GM12878 (cell line): ENCODE results near the gene MROH2A. TPM values are rescaled to one million over a fixed set of nuclear protein-coding genes. Genes with fewer than 3 reads are reported as not detected.
"Not testable (repeated sequence)": the region's sequence is repeated elsewhere in the genome, so short reads cannot be mapped to it uniquely, and the experiment has no call there.

Experiments used
- ATAC-seq: fragments of 200-7000 bp; cut with Tn5 transposase; 3 replicates; pipeline ENCODE4 v1.9.1; 2020; ENCODE audit warnings: mild to moderate bottlenecking, moderate library complexity
- BruUV-seq: library from RNA; stranded (reverse); fragments of 400-500 nt; replicated peaks from 2 replicates; lab custom pipeline; 2021; lab: Mats Ljungman, UMichigan
- CTCF ChIA-PET: fragments of 300-600 bp; sonication (Branson Sonifier 250); formaldehyde crosslinking; extraction: SDS; loops from one replicate; lab custom pipeline; 2021; ENCODE audit warnings: inconsistent platforms; lab: Yijun Ruan, JAX
- POLR2A ChIA-PET: fragments of 350-600 bp; formaldehyde crosslinking; extraction: SDS; loops from one replicate; lab custom pipeline; 2021; ENCODE audit warnings: inconsistent platforms; lab: Charles Lee
- RAD21 ChIA-PET: fragments of 300-600 bp; sonication (Branson Sonifier 250); formaldehyde crosslinking; loops from one replicate; lab custom pipeline; 2023; ENCODE audit warnings: antibody characterized with exemption; ENCODE audit not compliant: unreplicated experiment; lab: Charles Lee
- SMC1A ChIA-PET: fragments of 300-600 bp; sonication (Branson Sonifier 250); formaldehyde crosslinking; loops from one replicate; lab custom pipeline; 2023; ENCODE audit not compliant: unreplicated experiment, uncharacterized antibody; lab: Charles Lee
- DNase-seq: peaks from one replicate; pipeline ENCODE4 v3.0.0-alpha.2; 2011; ENCODE audit warnings: low read depth, low spot score
- FAIRE-seq: peaks from 3 replicates; lab custom pipeline; 2011; peaks lifted over from hg19 to GRCh38; lab: Jason Lieb, UNC
- H2AFZ ChIP-seq: 2 replicates; pipeline ENCODE4 v1.6.0; 2011; ENCODE audit warnings: low read depth, low read length, control low read depth; ENCODE audit not compliant: control insufficient read depth
- H3K27ac ChIP-seq: 2 replicates; pipeline ENCODE4 v1.5.1; 2011; ENCODE audit warnings: control low read depth; ENCODE audit not compliant: control insufficient read depth, insufficient read depth
- H3K27me3 ChIP-seq, 2 experiments: replicated peaks in 1 of 2; 2 replicates each; pipeline versions ENCODE4 v1.6.0 to v1.6.1; 2011; ENCODE audit warnings: low read length in 1 of 2; ENCODE audit not compliant: control insufficient read depth in 2 of 2, insufficient read depth in 2 of 2
- H3K36me3 ChIP-seq, 2 experiments: 2 replicates each; pipeline ENCODE4 v1.5.1; 2011; ENCODE audit warnings: low read length in 1 of 2; ENCODE audit not compliant: control insufficient read depth in 2 of 2, insufficient read depth in 2 of 2
- H3K4me1 ChIP-seq: 2 replicates; pipeline ENCODE4 v1.6.1; 2011; ENCODE audit warnings: mild to moderate bottlenecking, low read length, moderate library complexity, mixed read lengths; ENCODE audit not compliant: control insufficient read depth, insufficient read depth
- H3K4me2 ChIP-seq: 2 replicates; pipeline ENCODE4 v1.6.0; 2011; ENCODE audit warnings: control low read depth; ENCODE audit not compliant: control insufficient read depth, insufficient read depth
- H3K4me3 ChIP-seq: fragments of 200-600 bp; sonication (generic); 2 replicates; pipeline ENCODE4 v1.5.1; 2016
- H3K79me2 ChIP-seq: 2 replicates; pipeline ENCODE4 v1.6.0; 2011; ENCODE audit warnings: low read length; ENCODE audit not compliant: control insufficient read depth, insufficient read depth
- H3K9ac ChIP-seq: 2 replicates; pipeline ENCODE4 v1.8.0; 2011; ENCODE audit warnings: low read length, control low read depth, mixed read lengths; ENCODE audit not compliant: control insufficient read depth, insufficient read depth
- H3K9me3 ChIP-seq: replicated peaks from 3 replicates; pipeline ENCODE4 v1.5.1; 2011; ENCODE audit warnings: mild to moderate bottlenecking, low read length; ENCODE audit not compliant: control insufficient read depth, insufficient read depth
- H4K20me1 ChIP-seq: 2 replicates; pipeline ENCODE4 v1.6.0; 2011; ENCODE audit not compliant: control insufficient read depth, insufficient read depth
- CREM ChIP-seq: IDR thresholded peaks from 2 replicates; pipeline ENCODE4 v1.6.1; 2014; ENCODE audit warnings: antibody characterized with exemption, low read depth
- EP300 ChIP-seq, 2 experiments: fragments of 150-350 bp in 1 of 2; IDR thresholded peaks; 2 replicates each; pipeline ENCODE4 v1.6.1; 2011 to 2012; ENCODE audit warnings: low read depth in 2 of 2, low read length in 2 of 2, borderline replicate concordance in 1 of 2, improper control_type of control experiment in 1 of 2, inconsistent platforms in 1 of 2; ENCODE audit not compliant: control insufficient read depth in 1 of 2
- NFYB ChIP-seq: IDR thresholded peaks from 2 replicates; pipeline ENCODE4 v1.6.1; 2011; ENCODE audit warnings: low read depth, mild to moderate bottlenecking, low read length, improper control_type of control experiment, moderate library complexity; ENCODE audit not compliant: insufficient read depth
- RB1 ChIP-seq: fragments of 450-650 bp; formaldehyde crosslinking; IDR thresholded peaks from 2 replicates; pipeline ENCODE4 v1.6.1; 2017; ENCODE audit warnings: mild to moderate bottlenecking, borderline replicate concordance
- RBBP5 ChIP-seq: fragments of 200-600 bp; sonication (generic); conservative IDR thresholded peaks from 2 replicates; pipeline ENCODE4 v1.6.1; 2016
- RCOR1 ChIP-seq: conservative IDR thresholded peaks from 2 replicates; pipeline ENCODE4 v1.6.1; 2012; ENCODE audit warnings: low read depth, low read length, improper control_type of control experiment
- ZZZ3 ChIP-seq: IDR thresholded peaks from 2 replicates; pipeline ENCODE4 v1.6.1; 2011; ENCODE audit warnings: low read depth; ENCODE audit not compliant: control insufficient read depth, insufficient read length
- WGBS: methylation state at CpG from one replicate; pipeline ENCODE4 v1.1.6; 2016; ENCODE audit warnings: low lambda C conversion rate; ENCODE audit not compliant: insufficient replicate concordance, insufficient coverage; ENCODE audit errors: missing lambda C conversion rate; 5-methylcytosine and 5-hydroxymethylcytosine counted together
- in situ Hi-C: fragments of 300-500 bp; cut with MboI; formaldehyde crosslinking; loops from 9 replicates; pipeline ENCODE4 v1.14.3; 2018; ENCODE audit warnings: mixed read lengths
- intact Hi-C: fragments of 100-400 bp; cut with micrococcal nuclease; formaldehyde crosslinking; loops from one replicate; pipeline ENCODE4 v1.14.2; 2022; ENCODE audit not compliant: unreplicated experiment
- polyA plus RNA-seq, 11 experiments: library from polyadenylated mRNA; depleted of rRNA in 4 of 11; unstranded in 6 of 11; stranded (reverse) in 5 of 11; fragments of >200 nt; fragmentation: Nextera tagmentation in 4 of 11; fragmentation: Illumina TruSeq in 1 of 11; extraction: Ambion mirVana in 4 of 11; extraction: Trizol in 1 of 11; gene quantifications; 1 replicate in 1 of 11; 2 replicates in 10 of 11; pipeline versions ENCODE4 v1.2.1 to v1.2.3, GENCODE V29; 2011 to 2016; ENCODE audit warnings: inconsistent platforms in 2 of 11, missing spikeins in 2 of 11, low read depth in 1 of 11
- total RNA-seq, 4 experiments: library from RNA; depleted of rRNA in 3 of 4; stranded (reverse); fragments of >200 nt in 3 of 4; fragmentation: Illumina TruSeq in 1 of 4; extraction: Trizol in 1 of 4; gene quantifications; 2 replicates each; pipeline versions ENCODE4 v1.2.1 to v1.2.3, GENCODE V29; 2013 to 2021
- TF ChIP-seq, protein P1 (sequence below): IDR thresholded peaks from 2 replicates; pipeline ENCODE4 v1.6.1; 2012; ENCODE audit warnings: low read depth, low read length, improper control_type of control experiment
- TF ChIP-seq, protein P2 (sequence below): fragments of 450-650 bp; IDR thresholded peaks from 2 replicates; pipeline ENCODE4 v1.6.1; 2017; ENCODE audit warnings: low read depth, mild to moderate bottlenecking, moderate library complexity
- TF ChIP-seq, protein P3 (sequence below): fragments of 450-650 bp; formaldehyde crosslinking; IDR thresholded peaks from 2 replicates; pipeline ENCODE4 v1.4.0; 2022; ENCODE audit warnings: mild to moderate bottlenecking, moderate library complexity

MROH2A gene
- total and polyA plus RNA-seq, 10 of the 15 experiments (the other 5 are each of a cell fraction or from before 2014, with no cell fraction given), result not detected

DNA sequence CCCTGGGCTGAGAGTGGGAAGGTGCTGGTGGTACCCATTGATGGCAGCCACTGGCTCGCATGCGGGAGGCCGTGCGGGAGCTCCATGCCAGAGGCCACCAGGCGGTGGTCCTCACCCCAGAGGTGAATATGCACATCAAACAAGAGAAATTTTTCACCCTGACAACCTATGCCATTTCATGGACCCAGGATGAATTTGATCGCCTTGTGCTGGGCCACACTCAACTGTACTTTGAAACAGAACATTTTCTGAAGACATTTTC, 30.9 kb upstream of the MROH2A start:
- Histone ChIP-seq H3K4me3 (no peak overlapping the region), H3K9me3 (no peaks in the 10 kb centered on the region; the same call in 2 of the 3 replicates), H3K9ac (no peak overlapping the region), H3K79me2 (no peaks in the 10 kb centered on the region), H4K20me1 (no peaks in the 10 kb centered on the region), H3K27ac (no peak overlapping the region), H3K36me3 (no peaks in the 10 kb centered on the region), H3K4me1 (no peaks in the 10 kb centered on the region), H3K27me3 (no peaks in the 10 kb centered on the region), H3K4me2 (no peak overlapping the region), H2AFZ (no peak overlapping the region)
- POLR2A ChIA-PET, result no interaction called here
- BruUV-seq, result no TSS peak
- no peak for ATAC-seq
- whole genome bisulfite sequencing, result 74% methylated on average over 6 of the region's 6 CpGs
- no peak for FAIRE-seq
- intact Hi-C loops (no loop called here), in situ Hi-C loops (no loop called here)
- SMC1A ChIA-PET, result no interaction called here
- no peak for DNase-seq
- TF ChIP-seq CREM (no peak), ZZZ3 (no peak), NFYB (no peak), EP300 (IDR thresholded peaks at IDR 0.05; ENCODE audit: borderline replicate concordance in 1 of 2, control insufficient read depth in 1 of 2, low read depth in 2 of 2, low read length in 2 of 2) (no peak), RCOR1 (no peak), RB1 (no peak), RBBP5 (no peak)
- TF ChIP-seq, protein P1, sequence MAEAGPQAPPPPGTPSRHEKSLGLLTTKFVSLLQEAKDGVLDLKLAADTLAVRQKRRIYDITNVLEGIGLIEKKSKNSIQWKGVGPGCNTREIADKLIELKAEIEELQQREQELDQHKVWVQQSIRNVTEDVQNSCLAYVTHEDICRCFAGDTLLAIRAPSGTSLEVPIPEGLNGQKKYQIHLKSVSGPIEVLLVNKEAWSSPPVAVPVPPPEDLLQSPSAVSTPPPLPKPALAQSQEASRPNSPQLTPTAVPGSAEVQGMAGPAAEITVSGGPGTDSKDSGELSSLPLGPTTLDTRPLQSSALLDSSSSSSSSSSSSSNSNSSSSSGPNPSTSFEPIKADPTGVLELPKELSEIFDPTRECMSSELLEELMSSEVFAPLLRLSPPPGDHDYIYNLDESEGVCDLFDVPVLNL, result no peak
- TF ChIP-seq, protein P2, sequence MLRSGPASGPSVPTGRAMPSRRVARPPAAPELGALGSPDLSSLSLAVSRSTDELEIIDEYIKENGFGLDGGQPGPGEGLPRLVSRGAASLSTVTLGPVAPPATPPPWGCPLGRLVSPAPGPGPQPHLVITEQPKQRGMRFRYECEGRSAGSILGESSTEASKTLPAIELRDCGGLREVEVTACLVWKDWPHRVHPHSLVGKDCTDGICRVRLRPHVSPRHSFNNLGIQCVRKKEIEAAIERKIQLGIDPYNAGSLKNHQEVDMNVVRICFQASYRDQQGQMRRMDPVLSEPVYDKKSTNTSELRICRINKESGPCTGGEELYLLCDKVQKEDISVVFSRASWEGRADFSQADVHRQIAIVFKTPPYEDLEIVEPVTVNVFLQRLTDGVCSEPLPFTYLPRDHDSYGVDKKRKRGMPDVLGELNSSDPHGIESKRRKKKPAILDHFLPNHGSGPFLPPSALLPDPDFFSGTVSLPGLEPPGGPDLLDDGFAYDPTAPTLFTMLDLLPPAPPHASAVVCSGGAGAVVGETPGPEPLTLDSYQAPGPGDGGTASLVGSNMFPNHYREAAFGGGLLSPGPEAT, result no peak
- TF ChIP-seq, protein P3, sequence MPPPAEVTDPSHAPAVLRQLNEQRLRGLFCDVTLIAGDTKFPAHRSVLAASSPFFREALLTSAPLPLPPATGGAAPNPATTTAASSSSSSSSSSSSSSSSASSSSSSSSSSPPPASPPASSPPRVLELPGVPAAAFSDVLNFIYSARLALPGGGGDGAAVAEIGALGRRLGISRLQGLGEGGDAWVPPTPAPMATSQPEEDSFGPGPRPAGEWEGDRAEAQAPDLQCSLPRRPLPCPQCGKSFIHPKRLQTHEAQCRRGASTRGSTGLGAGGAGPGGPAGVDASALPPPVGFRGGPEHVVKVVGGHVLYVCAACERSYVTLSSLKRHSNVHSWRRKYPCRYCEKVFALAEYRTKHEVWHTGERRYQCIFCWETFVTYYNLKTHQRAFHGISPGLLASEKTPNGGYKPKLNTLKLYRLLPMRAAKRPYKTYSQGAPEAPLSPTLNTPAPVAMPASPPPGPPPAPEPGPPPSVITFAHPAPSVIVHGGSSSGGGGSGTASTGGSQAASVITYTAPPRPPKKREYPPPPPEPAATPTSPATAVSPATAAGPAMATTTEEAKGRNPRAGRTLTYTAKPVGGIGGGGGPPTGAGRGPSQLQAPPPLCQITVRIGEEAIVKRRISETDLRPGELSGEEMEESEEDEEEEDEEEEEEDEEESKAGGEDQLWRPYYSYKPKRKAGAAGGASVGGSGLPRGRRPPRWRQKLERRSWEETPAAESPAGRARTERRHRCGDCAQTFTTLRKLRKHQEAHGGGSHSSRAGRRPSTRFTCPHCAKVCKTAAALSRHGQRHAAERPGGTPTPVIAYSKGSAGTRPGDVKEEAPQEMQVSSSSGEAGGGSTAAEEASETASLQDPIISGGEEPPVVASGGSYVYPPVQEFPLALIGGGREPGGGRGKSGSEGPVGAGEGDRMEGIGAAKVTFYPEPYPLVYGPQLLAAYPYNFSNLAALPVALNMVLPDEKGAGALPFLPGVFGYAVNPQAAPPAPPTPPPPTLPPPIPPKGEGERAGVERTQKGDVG (CRISPR knock-in tag), result no peak
- RAD21 ChIA-PET, result no interaction called here
- CTCF ChIA-PET, result no interaction called here

DNA sequence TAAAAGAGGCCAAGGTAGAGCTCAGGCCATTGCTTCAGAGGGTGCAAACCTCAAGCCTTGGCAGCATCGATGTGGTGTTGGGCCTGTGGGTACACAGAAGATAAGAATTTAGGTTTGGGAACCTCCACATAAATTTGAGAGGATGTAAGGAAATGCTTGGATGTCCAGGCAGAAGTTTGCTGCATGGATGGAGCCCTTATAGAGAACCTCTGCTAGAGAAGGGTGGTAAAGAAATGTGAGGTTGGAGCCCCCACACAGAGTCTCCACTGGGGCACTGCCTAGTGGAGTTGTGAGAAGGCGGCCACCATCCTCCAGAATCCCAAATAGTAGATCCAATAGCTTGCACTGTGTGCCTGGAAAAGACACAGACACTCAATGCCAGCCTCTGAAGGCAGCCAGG, 27.4 kb upstream of the MROH2A start:
- H3K36me3 ChIP-seq, BruUV-seq, H4K20me1 ChIP-seq, intact Hi-C loops, SMC1A ChIA-PET, H3K4me1 ChIP-seq, H3K79me2 ChIP-seq, H3K9ac ChIP-seq, H3K27me3 ChIP-seq, H3K9me3 ChIP-seq, H3K27ac ChIP-seq, DNase-seq, ATAC-seq, FAIRE-seq, H3K4me2 ChIP-seq, CTCF ChIA-PET, H2AFZ ChIP-seq, H3K4me3 ChIP-seq, RAD21 ChIA-PET, in situ Hi-C loops, POLR2A ChIA-PET: not testable (repeated sequence)
- 0% methylated on average over 2 of the region's 2 CpGs for WGBS
